GM19099 (cell line): Measurements from ENCODE around the gene CAMK2N1.

Source experiments
- POLR2A ChIP-seq: IDR thresholded peaks from 3 replicates; pipeline ENCODE4 v1.6.1; 2011; ENCODE audit warnings: low read depth; ENCODE audit not compliant: insufficient read length; ENCODE audit errors: extremely low read depth

Gene CAMK2N1

GRCh38 chr1:20446796-20447195 lies 39.2 kb downstream of the CAMK2N1 start:
- TF ChIP-seq POLR2A, result no peak

GRCh38 chr1:20445956-20446355 lies 40.1 kb downstream of the CAMK2N1 start:
- no peak for TF ChIP-seq POLR2A

DNA sequence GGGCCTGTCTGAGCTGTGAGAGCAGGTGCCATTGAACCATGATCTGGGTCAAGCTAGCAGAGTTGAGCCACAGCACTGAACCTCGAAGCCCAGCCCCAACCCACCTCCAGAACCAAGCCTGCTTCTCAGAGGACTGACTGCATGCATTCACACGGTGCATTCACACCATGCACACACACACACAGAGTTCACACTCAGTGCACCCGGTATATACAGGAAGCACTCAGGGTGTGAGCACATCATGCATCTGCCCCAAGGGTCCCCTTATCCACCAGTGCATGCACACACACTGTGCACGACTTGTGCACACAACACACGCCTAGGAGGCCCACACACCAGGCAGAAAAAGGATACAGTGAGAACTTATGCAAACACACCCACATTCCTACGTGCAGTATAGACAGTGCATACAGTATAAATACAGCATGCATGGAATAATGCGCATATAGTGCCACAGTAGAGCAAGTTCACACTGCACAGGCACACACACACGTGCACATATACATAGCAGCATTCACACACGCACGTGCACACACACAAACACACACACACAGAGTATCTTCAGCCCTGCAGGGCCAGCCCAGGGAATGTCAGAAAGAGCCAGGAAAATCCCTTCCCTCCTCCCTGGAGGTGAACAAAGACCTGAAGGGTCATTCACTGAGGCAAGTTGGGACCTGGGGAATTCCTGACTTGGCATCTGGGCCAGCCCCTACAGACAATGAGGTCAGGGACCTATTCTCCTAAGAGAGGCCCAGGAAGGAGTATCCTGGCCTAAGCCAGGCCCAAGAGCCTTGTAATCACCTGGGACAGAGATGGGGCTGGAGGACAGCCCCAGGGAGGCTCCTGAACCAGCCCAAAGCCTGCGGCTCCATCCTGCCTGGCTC lies 42.1 kb downstream of the CAMK2N1 start:
- TF ChIP-seq POLR2A, result no peak

DNA sequence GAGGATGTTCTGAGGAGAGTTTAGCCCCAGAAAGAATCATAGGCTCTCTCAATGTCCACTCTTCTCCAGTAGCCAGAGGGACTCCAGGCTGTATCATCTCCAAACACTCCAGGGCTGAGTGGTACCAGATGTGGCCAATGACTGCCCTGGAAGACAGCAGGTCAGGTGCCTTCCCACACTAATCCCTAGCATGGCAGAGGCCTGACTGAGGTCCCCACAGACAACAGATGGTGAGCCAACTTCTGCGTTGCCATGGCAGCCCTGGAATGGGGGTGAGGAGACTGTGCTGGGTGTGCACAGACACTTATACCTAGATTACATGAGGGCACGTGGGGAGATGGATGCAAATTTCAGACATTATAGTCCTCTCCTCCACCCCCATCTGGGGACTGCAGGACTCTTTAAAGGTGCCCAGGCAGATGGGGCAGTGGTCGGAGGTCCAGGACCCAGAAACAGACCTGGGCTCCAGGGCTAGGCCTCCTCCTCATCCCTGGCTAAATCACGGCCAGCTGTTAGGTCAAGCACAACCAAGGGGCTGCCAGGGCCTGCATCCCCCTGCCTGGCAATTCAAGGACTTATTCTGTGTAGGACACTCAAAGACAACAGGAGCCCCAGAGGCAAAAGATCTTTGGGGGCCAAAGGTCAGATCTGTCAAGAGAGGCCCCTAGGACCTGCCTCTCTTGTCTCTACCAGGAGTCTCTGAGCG lies 42.9 kb downstream of the CAMK2N1 start:
- TF ChIP-seq POLR2A, result no peak

GRCh38 chr1:20440785-20441200 lies 45.2 kb downstream of the CAMK2N1 start:
- TF ChIP-seq POLR2A, result no peak

DNA sequence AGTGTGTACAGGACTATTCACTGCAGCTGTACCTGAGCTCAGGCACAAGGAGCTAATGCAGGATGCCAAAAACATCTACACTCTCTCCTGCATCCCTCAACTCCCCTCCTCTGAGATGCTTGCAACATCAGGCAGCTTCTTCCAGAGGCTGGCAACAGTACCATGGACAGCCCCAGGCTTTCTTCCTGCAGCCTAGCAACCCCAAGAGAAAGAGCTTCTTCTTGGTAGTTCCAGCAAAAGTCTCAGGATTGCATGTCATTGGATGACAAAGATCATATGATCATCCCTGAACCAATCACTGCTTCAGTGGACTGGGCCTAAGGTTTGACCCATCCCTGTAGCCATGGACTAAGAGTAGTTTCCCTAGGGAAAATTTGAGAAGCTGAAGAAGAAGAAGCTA lies 46.7 kb downstream of the CAMK2N1 start:
- TF ChIP-seq POLR2A, result no peak

DNA sequence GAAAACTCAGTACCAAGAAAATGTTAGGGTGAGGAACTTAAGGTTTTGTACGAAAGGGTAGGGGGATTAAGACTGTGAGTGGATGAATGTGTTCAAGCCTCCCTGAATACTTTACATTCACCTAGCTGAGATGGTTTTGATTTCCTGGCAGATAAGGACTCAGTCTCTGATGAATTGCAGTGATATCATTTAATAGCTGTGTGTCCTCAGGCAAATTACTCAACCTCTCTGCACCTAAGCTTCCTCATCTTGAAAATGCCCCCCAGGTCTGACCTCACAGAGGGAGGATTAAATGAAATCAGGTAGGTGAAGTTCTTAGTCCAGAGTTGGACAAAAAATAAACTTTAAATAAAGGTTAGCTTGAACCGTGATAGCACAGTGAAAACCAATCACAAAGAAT lies 48.4 kb downstream of the CAMK2N1 start:
- TF ChIP-seq POLR2A, result no peak

GRCh38 chr1:20432891-20433290 lies 53.1 kb downstream of the CAMK2N1 start:
- TF ChIP-seq POLR2A, result no peak
